Liver (tissue), 9 donors: ENCODE measurements around the gene ZMPSTE24. TPM values are rescaled to one million over a fixed set of nuclear protein-coding genes. Genes with fewer than 3 reads are reported as not detected.

Experiments
- DNase-seq: peaks from one replicate; pipeline ENCODE4 v3.0.0-alpha.2; 2017; ENCODE audit warnings: low spot score
- H3K27ac ChIP-seq, 2 donors: one replicate each; pipeline ENCODE4 v1.7.0; 2013; ENCODE audit warnings: inconsistent platforms in 2 of 2, low read length in 2 of 2, control low read depth in 1 of 2, low read depth in 1 of 2, mild to moderate bottlenecking in 1 of 2
- H3K27me3 ChIP-seq, 4 donors: one replicate each; pipeline versions ENCODE4 v1.6.1 to v1.7.0; 2013; ENCODE audit warnings: low read length in 3 of 4, inconsistent platforms in 1 of 4, mild to moderate bottlenecking in 1 of 4, moderate library complexity in 1 of 4; ENCODE audit not compliant: control insufficient read depth in 4 of 4, insufficient read depth in 4 of 4
- H3K36me3 ChIP-seq, 4 donors: one replicate each; pipeline versions ENCODE4 v1.6.1 to v1.7.0; 2013; ENCODE audit warnings: low read length in 3 of 4, mild to moderate bottlenecking in 3 of 4, low read depth in 1 of 4, moderate library complexity in 1 of 4; ENCODE audit not compliant: control insufficient read depth in 4 of 4, insufficient read depth in 3 of 4
- H3K4me1 ChIP-seq, 4 donors: one replicate each; pipeline versions ENCODE4 v1.6.1 to v1.7.0; 2013; ENCODE audit warnings: low read length in 3 of 4, mild to moderate bottlenecking in 3 of 4, moderate library complexity in 1 of 4; ENCODE audit not compliant: control insufficient read depth in 4 of 4, insufficient read depth in 4 of 4
- H3K4me3 ChIP-seq, 3 donors: one replicate each; pipeline versions ENCODE4 v1.6.1 to v1.7.0; 2013; ENCODE audit warnings: low read length in 3 of 3, control low read depth in 1 of 3, low read depth in 1 of 3, mild to moderate bottlenecking in 1 of 3
- H3K9ac ChIP-seq, 2 donors: one replicate each; pipeline ENCODE4 v1.7.0; 2013; ENCODE audit warnings: low read length in 2 of 2, mild to moderate bottlenecking in 2 of 2, moderate library complexity in 2 of 2, control low read depth in 1 of 2, low read depth in 1 of 2
- H3K9me3 ChIP-seq, 4 donors: one replicate each; pipeline versions ENCODE4 v1.6.1 to v1.7.0; 2013; ENCODE audit warnings: low read length in 3 of 4; ENCODE audit not compliant: control insufficient read depth in 4 of 4
- EGR1 ChIP-seq, 2 donors: IDR thresholded peaks; 2 replicates each; pipeline ENCODE4 v1.6.1; 2016 to 2018; ENCODE audit warnings: antibody characterized with exemption in 2 of 2, low read depth in 2 of 2
- FOXA1 ChIP-seq: IDR thresholded peaks from 2 replicates; pipeline ENCODE4 v1.6.1; 2016; ENCODE audit warnings: antibody characterized with exemption
- FOXA2 ChIP-seq: IDR thresholded peaks from 2 replicates; pipeline ENCODE4 v1.6.1; 2016; ENCODE audit warnings: antibody characterized with exemption
- GABPA ChIP-seq, 2 donors: IDR thresholded peaks in 1 of 2; conservative IDR thresholded peaks in 1 of 2; 2 replicates each; pipeline ENCODE4 v1.6.1; 2016; ENCODE audit warnings: antibody characterized with exemption in 2 of 2, mild to moderate bottlenecking in 1 of 2, moderate library complexity in 1 of 2
- HNF4A ChIP-seq, 2 donors: conservative IDR thresholded peaks; 2 replicates each; pipeline ENCODE4 v1.6.1; 2016; ENCODE audit warnings: antibody characterized with exemption in 2 of 2, mild to moderate bottlenecking in 2 of 2
- HNF4G ChIP-seq: IDR thresholded peaks from 2 replicates; pipeline ENCODE4 v1.6.1; 2016; ENCODE audit warnings: antibody characterized with exemption
- JUND ChIP-seq, 2 donors: IDR thresholded peaks; 2 replicates each; pipeline ENCODE4 v1.6.1; 2016; ENCODE audit warnings: antibody characterized with exemption in 2 of 2
- NR2F2 ChIP-seq: IDR thresholded peaks from 2 replicates; pipeline ENCODE4 v1.6.1; 2016; ENCODE audit warnings: antibody characterized with exemption
- RAD21 ChIP-seq, 2 donors: IDR thresholded peaks; 2 replicates each; pipeline ENCODE4 v1.6.1; 2016; ENCODE audit warnings: antibody characterized with exemption in 2 of 2, mild to moderate bottlenecking in 2 of 2
- RXRA ChIP-seq, 2 donors: IDR thresholded peaks; 2 replicates each; pipeline ENCODE4 v1.6.1; 2017 to 2018; ENCODE audit warnings: antibody characterized with exemption in 2 of 2, mild to moderate bottlenecking in 1 of 2
- SP1 ChIP-seq: IDR thresholded peaks from 2 replicates; pipeline ENCODE4 v1.6.1; 2018; ENCODE audit warnings: antibody characterized with exemption, mild to moderate bottlenecking
- TAF1 ChIP-seq: conservative IDR thresholded peaks from 2 replicates; pipeline ENCODE4 v1.6.1; 2016; ENCODE audit warnings: antibody characterized with exemption, mild to moderate bottlenecking
- YY1 ChIP-seq: IDR thresholded peaks from 2 replicates; pipeline ENCODE4 v1.6.1; 2016; ENCODE audit warnings: antibody characterized with exemption, mild to moderate bottlenecking
- WGBS: extraction: QIAGEN DNeasy Blood & Tissue Kit; methylation state at CpG from one replicate; pipeline ENCODE4 v1.1.7; 2013; 5-methylcytosine and 5-hydroxymethylcytosine counted together
- polyA plus RNA-seq, 2 donors: library from polyadenylated mRNA; stranded (reverse) in 1 of 2; unstranded in 1 of 2; fragments of 200-250 nt in 1 of 2; fragments of >200 nt in 1 of 2; fragmentation: Nextera tagmentation in 1 of 2; extraction: Ambion mirVana in 1 of 2; gene quantifications; one replicate each; pipeline versions ENCODE4 v1.2.1 to v1.2.3, GENCODE V29; 2013 to 2015
- total RNA-seq, 2 donors: library from RNA; depleted of rRNA; stranded (reverse); fragments of >200 nt; gene quantifications; one replicate each; pipeline ENCODE4 v1.2.3, GENCODE V29; 2014
- TF ChIP-seq, protein P1 (sequence below): IDR thresholded peaks from 2 replicates; pipeline ENCODE4 v1.6.1; 2016; ENCODE audit warnings: antibody characterized with exemption
- TF ChIP-seq, protein P2 (sequence below): IDR thresholded peaks from 2 replicates; pipeline ENCODE4 v1.6.1; 2016; ENCODE audit warnings: antibody characterized with exemption
- TF ChIP-seq, protein P3 (sequence below): IDR thresholded peaks from 2 replicates; pipeline ENCODE4 v1.6.1; 2016; ENCODE audit warnings: antibody characterized with exemption
- TF ChIP-seq, protein P4 (sequence below): fragments of 150-350 bp; IDR thresholded peaks from 2 replicates; pipeline ENCODE4 v1.5.1; 2017; ENCODE audit warnings: improper control_type of control experiment, low read depth, low read length; ENCODE audit not compliant: missing input control
- TF ChIP-seq, protein P5 (sequence below): IDR thresholded peaks from 2 replicates; pipeline ENCODE4 v1.6.1; 2016; ENCODE audit warnings: antibody characterized with exemption, mild to moderate bottlenecking
- donor health status: healthy.
- donor health status: healthy.
- donor health status: healthy.
- donor health status: healthy.
- donor health status: healthy.

The ZMPSTE24 gene
- total RNA-seq (10 to 100 TPM; 24.4 to 40.1 TPM), polyA plus RNA-seq (10 to 100 TPM; 17.3 to 20.8 TPM)

DNA sequence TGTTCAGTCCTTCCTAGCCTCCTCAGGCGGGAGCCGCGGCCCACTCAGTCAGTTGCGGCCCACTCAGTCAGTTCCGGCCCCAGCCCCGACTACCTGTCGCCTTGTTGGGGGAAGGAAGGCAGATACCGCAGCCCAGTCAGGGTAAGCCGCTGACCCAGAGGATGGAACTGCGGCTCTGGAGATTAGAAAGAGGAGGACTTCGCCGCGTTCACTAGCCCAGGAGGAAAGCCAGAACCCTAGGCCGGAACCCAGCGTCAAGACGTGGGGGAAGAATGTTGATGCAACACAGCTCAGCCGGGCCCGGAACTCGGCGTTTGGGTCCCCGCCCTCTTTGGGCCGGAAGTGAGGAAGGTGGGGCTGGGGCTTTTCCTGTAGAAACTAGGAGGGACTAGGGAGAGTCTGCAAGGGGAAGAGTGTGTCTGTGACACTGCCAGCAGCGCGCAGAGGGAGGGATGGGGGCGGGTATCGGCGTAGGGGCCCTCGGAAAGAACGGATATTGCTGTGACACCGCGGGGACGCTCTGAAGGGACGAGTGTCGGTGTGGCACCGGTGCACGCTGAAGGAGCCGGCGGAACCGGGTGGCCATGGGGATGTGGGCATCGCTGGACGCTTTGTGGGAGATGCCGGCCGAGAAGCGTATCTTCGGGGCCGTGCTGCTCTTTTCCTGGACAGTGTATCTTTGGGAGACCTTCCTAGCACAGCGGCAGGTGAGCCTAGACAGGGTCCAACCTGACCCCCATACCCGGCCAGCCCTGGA, at the start of gene ZMPSTE24:
TSS of gene ZMPSTE24 (plus strand) at position 549 of the 757 bp plus-strand sequence. CDS start at position 585, 36 bp downstream.
- Histone ChIP-seq H3K9me3 (no peaks in the 10 kb centered on the region), H3K27me3 (no peaks in the 10 kb centered on the region), H3K4me3 (peak within 1 kb of the TSS; percentile 71 to 100 (median 96)), H3K9ac (peak within 1 kb of the TSS; percentile 96 to 97), H3K27ac (peak within 1 kb of the TSS; percentile 84 to 94), H3K4me1 (peaks cover 2 to 13% (median 7%) of the 10 kb centered on the region in 4 donors), H3K36me3 (peaks cover 3 to 20% (median 14%) of the 10 kb centered on the region in 4 donors)
- under 1% methylated on average over 48 of the region's 48 CpGs for WGBS
- peak; percentile 94 for DNase-seq
- peak; percentile 99 to 100 for TF ChIP-seq GABPA (IDR thresholded peaks at IDR 0.05 in 1 of 2, conservative IDR thresholded peaks at IDR 0.05 in 1 of 2)
- peak; percentile 4 for TF ChIP-seq FOXA2
- TF ChIP-seq, protein P1, sequence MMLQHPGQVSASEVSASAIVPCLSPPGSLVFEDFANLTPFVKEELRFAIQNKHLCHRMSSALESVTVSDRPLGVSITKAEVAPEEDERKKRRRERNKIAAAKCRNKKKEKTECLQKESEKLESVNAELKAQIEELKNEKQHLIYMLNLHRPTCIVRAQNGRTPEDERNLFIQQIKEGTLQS, result peak; percentile 54
- TF ChIP-seq, protein P2, sequence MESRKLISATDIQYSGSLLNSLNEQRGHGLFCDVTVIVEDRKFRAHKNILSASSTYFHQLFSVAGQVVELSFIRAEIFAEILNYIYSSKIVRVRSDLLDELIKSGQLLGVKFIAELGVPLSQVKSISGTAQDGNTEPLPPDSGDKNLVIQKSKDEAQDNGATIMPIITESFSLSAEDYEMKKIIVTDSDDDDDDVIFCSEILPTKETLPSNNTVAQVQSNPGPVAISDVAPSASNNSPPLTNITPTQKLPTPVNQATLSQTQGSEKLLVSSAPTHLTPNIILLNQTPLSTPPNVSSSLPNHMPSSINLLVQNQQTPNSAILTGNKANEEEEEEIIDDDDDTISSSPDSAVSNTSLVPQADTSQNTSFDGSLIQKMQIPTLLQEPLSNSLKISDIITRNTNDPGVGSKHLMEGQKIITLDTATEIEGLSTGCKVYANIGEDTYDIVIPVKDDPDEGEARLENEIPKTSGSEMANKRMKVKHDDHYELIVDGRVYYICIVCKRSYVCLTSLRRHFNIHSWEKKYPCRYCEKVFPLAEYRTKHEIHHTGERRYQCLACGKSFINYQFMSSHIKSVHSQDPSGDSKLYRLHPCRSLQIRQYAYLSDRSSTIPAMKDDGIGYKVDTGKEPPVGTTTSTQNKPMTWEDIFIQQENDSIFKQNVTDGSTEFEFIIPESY, result peak; percentile 88
- peak; percentile 26 to 34 for TF ChIP-seq HNF4A (conservative IDR thresholded peaks at IDR 0.05)
- peak; percentile 57 to 70 for TF ChIP-seq RXRA (IDR thresholded peaks at IDR 0.05)
- TF ChIP-seq NR2F2, result peak; percentile 68
- TF ChIP-seq YY1, result peak; percentile 91
- TF ChIP-seq TAF1, result peak; percentile 59
- peak; percentile 85 for TF ChIP-seq SP1
- TF ChIP-seq, protein P3, sequence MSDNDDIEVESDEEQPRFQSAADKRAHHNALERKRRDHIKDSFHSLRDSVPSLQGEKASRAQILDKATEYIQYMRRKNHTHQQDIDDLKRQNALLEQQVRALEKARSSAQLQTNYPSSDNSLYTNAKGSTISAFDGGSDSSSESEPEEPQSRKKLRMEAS, result peak; percentile 90
- peak; percentile 61 to 62 for TF ChIP-seq EGR1 (IDR thresholded peaks at IDR 0.05; ENCODE audit: low read depth in 2 of 2)
- TF ChIP-seq RAD21 (IDR thresholded peaks at IDR 0.05), result peak in 1 of 2 donors; percentile 55
- TF ChIP-seq FOXA1, result peak; percentile 59
- TF ChIP-seq JUND (IDR thresholded peaks at IDR 0.05), result peak in 1 of 2 donors; percentile 41
- no peak for TF ChIP-seq HNF4G
- TF ChIP-seq, protein P4, sequence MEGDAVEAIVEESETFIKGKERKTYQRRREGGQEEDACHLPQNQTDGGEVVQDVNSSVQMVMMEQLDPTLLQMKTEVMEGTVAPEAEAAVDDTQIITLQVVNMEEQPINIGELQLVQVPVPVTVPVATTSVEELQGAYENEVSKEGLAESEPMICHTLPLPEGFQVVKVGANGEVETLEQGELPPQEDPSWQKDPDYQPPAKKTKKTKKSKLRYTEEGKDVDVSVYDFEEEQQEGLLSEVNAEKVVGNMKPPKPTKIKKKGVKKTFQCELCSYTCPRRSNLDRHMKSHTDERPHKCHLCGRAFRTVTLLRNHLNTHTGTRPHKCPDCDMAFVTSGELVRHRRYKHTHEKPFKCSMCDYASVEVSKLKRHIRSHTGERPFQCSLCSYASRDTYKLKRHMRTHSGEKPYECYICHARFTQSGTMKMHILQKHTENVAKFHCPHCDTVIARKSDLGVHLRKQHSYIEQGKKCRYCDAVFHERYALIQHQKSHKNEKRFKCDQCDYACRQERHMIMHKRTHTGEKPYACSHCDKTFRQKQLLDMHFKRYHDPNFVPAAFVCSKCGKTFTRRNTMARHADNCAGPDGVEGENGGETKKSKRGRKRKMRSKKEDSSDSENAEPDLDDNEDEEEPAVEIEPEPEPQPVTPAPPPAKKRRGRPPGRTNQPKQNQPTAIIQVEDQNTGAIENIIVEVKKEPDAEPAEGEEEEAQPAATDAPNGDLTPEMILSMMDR, result no peak
- TF ChIP-seq, protein P5, sequence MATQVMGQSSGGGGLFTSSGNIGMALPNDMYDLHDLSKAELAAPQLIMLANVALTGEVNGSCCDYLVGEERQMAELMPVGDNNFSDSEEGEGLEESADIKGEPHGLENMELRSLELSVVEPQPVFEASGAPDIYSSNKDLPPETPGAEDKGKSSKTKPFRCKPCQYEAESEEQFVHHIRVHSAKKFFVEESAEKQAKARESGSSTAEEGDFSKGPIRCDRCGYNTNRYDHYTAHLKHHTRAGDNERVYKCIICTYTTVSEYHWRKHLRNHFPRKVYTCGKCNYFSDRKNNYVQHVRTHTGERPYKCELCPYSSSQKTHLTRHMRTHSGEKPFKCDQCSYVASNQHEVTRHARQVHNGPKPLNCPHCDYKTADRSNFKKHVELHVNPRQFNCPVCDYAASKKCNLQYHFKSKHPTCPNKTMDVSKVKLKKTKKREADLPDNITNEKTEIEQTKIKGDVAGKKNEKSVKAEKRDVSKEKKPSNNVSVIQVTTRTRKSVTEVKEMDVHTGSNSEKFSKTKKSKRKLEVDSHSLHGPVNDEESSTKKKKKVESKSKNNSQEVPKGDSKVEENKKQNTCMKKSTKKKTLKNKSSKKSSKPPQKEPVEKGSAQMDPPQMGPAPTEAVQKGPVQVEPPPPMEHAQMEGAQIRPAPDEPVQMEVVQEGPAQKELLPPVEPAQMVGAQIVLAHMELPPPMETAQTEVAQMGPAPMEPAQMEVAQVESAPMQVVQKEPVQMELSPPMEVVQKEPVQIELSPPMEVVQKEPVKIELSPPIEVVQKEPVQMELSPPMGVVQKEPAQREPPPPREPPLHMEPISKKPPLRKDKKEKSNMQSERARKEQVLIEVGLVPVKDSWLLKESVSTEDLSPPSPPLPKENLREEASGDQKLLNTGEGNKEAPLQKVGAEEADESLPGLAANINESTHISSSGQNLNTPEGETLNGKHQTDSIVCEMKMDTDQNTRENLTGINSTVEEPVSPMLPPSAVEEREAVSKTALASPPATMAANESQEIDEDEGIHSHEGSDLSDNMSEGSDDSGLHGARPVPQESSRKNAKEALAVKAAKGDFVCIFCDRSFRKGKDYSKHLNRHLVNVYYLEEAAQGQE, result peak; percentile 67
